H9 (cell line): Measurements from ENCODE around the gene LRRC61. TPM values are rescaled to one million over a fixed set of nuclear protein-coding genes. Genes with fewer than 3 reads are reported as not detected.
A peak's percentile ranks its signal among the peaks of the same experiment; 100 is the strongest.

Experiments
- DNase-seq: peaks from one replicate; pipeline ENCODE4 v3.0.0-alpha.2; 2017
- H2AFZ ChIP-seq: one replicate; pipeline ENCODE4 v1.6.1; 2013; ENCODE audit warnings: mild to moderate bottlenecking, low read length, control low read depth, moderate library complexity
- H2AK5ac ChIP-seq: 2 replicates; pipeline ENCODE4 v1.6.1; 2013; ENCODE audit warnings: low read length, control low read depth, mixed read lengths; ENCODE audit not compliant: insufficient read length
- H2BK120ac ChIP-seq: one replicate; pipeline ENCODE4 v1.6.1; 2013; ENCODE audit warnings: low read depth, mild to moderate bottlenecking, low read length, control low read depth, inconsistent platforms; ENCODE audit not compliant: poor library complexity, severe bottlenecking
- H2BK12ac ChIP-seq: 2 replicates; pipeline ENCODE4 v1.6.1; 2013; ENCODE audit warnings: low read length, control low read depth, mixed read lengths, low read depth; ENCODE audit not compliant: insufficient read length
- H2BK15ac ChIP-seq: 2 replicates; pipeline ENCODE4 v1.6.1; 2013; ENCODE audit warnings: low read depth, low read length, control low read depth
- H2BK20ac ChIP-seq: one replicate; pipeline ENCODE4 v1.6.1; 2013; ENCODE audit warnings: low read depth, mild to moderate bottlenecking, low read length, control low read depth, inconsistent platforms; ENCODE audit not compliant: poor library complexity, severe bottlenecking
- H2BK5ac ChIP-seq: 2 replicates; pipeline ENCODE4 v1.6.1; 2013; ENCODE audit warnings: low read length, control low read depth, mixed read lengths; ENCODE audit not compliant: insufficient read length
- H3K14ac ChIP-seq: 2 replicates; pipeline ENCODE4 v1.6.1; 2013; ENCODE audit warnings: low read length, control low read depth; ENCODE audit not compliant: insufficient read depth
- H3K18ac ChIP-seq: 2 replicates; pipeline ENCODE4 v1.6.1; 2013; ENCODE audit warnings: low read depth, mild to moderate bottlenecking, mixed read lengths, low read length, control low read depth; ENCODE audit not compliant: insufficient read length
- H3K23ac ChIP-seq: 2 replicates; pipeline ENCODE4 v1.6.1; 2013; ENCODE audit warnings: low read length, control low read depth, mixed read lengths, low read depth; ENCODE audit not compliant: insufficient read length
- H3K23me2 ChIP-seq: 2 replicates; pipeline ENCODE4 v1.6.1; 2013; ENCODE audit warnings: low read depth, mild to moderate bottlenecking, mixed read lengths, low read length, control low read depth; ENCODE audit not compliant: insufficient read length, poor library complexity, severe bottlenecking
- H3K27ac ChIP-seq: 2 replicates; pipeline ENCODE4 v1.5.1; 2013; ENCODE audit warnings: low read length, control low read depth, mixed read lengths, low read depth; ENCODE audit not compliant: insufficient read length
- H3K27me3 ChIP-seq: 2 replicates; pipeline ENCODE4 v1.6.1; 2013; ENCODE audit warnings: low read length, control low read depth, inconsistent platforms; ENCODE audit not compliant: insufficient read depth
- H3K4ac ChIP-seq: 2 replicates; pipeline ENCODE4 v1.6.1; 2013; ENCODE audit warnings: low read depth, mild to moderate bottlenecking, control low read depth, inconsistent platforms, low read length, moderate library complexity
- H3K4me1 ChIP-seq: 2 replicates; pipeline ENCODE4 v1.6.1; 2013; ENCODE audit warnings: low read length, control low read depth, inconsistent platforms; ENCODE audit not compliant: insufficient read depth
- H3K4me2 ChIP-seq: 2 replicates; pipeline ENCODE4 v1.6.1; 2013; ENCODE audit warnings: low read length, control low read depth, mixed read lengths; ENCODE audit not compliant: insufficient read length, insufficient read depth
- H3K56ac ChIP-seq: 2 replicates; pipeline ENCODE4 v1.6.1; 2013; ENCODE audit warnings: low read depth, mild to moderate bottlenecking, mixed read lengths, low read length, control low read depth; ENCODE audit not compliant: insufficient read length
- H3K79me1 ChIP-seq: 2 replicates; pipeline ENCODE4 v1.6.1; 2013; ENCODE audit warnings: low read depth, mild to moderate bottlenecking, moderate library complexity, low read length, control low read depth, inconsistent platforms; ENCODE audit not compliant: insufficient read depth, poor library complexity, severe bottlenecking
- H3K79me2 ChIP-seq: 2 replicates; pipeline ENCODE4 v1.6.1; 2013; ENCODE audit warnings: low read length, control low read depth, inconsistent platforms; ENCODE audit not compliant: insufficient read depth
- H3K9ac ChIP-seq: 2 replicates; pipeline ENCODE4 v1.6.1; 2013; ENCODE audit warnings: low read length, control low read depth, mixed read lengths; ENCODE audit not compliant: insufficient read length; ENCODE audit errors: extremely low read depth
- H3K9me3 ChIP-seq: one replicate; pipeline ENCODE4 v1.6.1; 2013; ENCODE audit warnings: low read depth, low read length, inconsistent platforms; ENCODE audit not compliant: control insufficient read depth
- H3T11ph ChIP-seq: one replicate; pipeline ENCODE4 v1.6.1; 2013; ENCODE audit warnings: mild to moderate bottlenecking, low read length, control low read depth, inconsistent platforms
- H4K20me1 ChIP-seq: one replicate; pipeline ENCODE4 v1.6.1; 2013; ENCODE audit not compliant: control insufficient read depth, insufficient read length, insufficient read depth
- H4K5ac ChIP-seq: 2 replicates; pipeline ENCODE4 v1.6.1; 2013; ENCODE audit warnings: low read depth, mild to moderate bottlenecking, mixed read lengths, low read length, control low read depth; ENCODE audit not compliant: insufficient read length
- H4K8ac ChIP-seq: replicated peaks from 2 replicates; pipeline ENCODE4 v1.6.1; 2013; ENCODE audit warnings: low read length, control low read depth, mixed read lengths, low read depth; ENCODE audit not compliant: insufficient read length
- H4K91ac ChIP-seq: 2 replicates; pipeline ENCODE4 v1.6.1; 2013; ENCODE audit warnings: low read depth, mild to moderate bottlenecking, moderate library complexity, mixed read lengths, low read length, control low read depth; ENCODE audit not compliant: insufficient read length
- H3K27ac Mint-ChIP-seq, 3 experiments: 2 replicates in 2 of 3; 3 replicates in 1 of 3; pipeline ENCODE4 v1.8.0; 2020 to 2021; ENCODE audit warnings: mixed read lengths in 3 of 3, mild to moderate bottlenecking in 1 of 3, moderate library complexity in 1 of 3
- H3K27me3 Mint-ChIP-seq: 2 replicates; pipeline ENCODE4 v1.8.0; 2021; ENCODE audit warnings: low read depth, mild to moderate bottlenecking, moderate library complexity, mixed read lengths
- H3K36me3 Mint-ChIP-seq, 3 experiments: 2 replicates in 2 of 3; 3 replicates in 1 of 3; pipeline ENCODE4 v1.8.0; 2020 to 2021; ENCODE audit warnings: low read depth in 3 of 3, mixed read lengths in 3 of 3; ENCODE audit not compliant: insufficient read depth in 1 of 3
- H3K4me1 Mint-ChIP-seq, 2 experiments: 2 replicates each; pipeline ENCODE4 v1.8.0; 2020; ENCODE audit warnings: mixed read lengths in 2 of 2
- H3K4me3 Mint-ChIP-seq, 2 experiments: 2 replicates in 1 of 2; 3 replicates in 1 of 2; pipeline ENCODE4 v1.8.0; 2020 to 2021; ENCODE audit warnings: mild to moderate bottlenecking in 2 of 2, mixed read lengths in 2 of 2, moderate library complexity in 1 of 2
- H3K9me3 Mint-ChIP-seq, 2 experiments: 2 replicates in 1 of 2; 3 replicates in 1 of 2; pipeline ENCODE4 v1.8.0; 2020; ENCODE audit warnings: mild to moderate bottlenecking in 2 of 2, mixed read lengths in 2 of 2, moderate library complexity in 1 of 2
- CTCF ChIP-seq: fragments of 200-600 bp; sonication (generic); conservative IDR thresholded peaks from 3 replicates; pipeline ENCODE4 v1.8.0; 2021; ENCODE audit warnings: antibody characterized with exemption, mild to moderate bottlenecking
- WGBS: extraction: QIAGEN DNeasy Blood & Tissue Kit; methylation state at CpG from one replicate; pipeline ENCODE4 v1.1.7; 2013; ENCODE audit warnings: missing lambda C conversion rate, low lambda C conversion rate, mixed read lengths; ENCODE audit not compliant: insufficient read length; ENCODE audit errors: extremely low coverage; 5-methylcytosine and 5-hydroxymethylcytosine counted together
- total RNA-seq: library from RNA; stranded (reverse); gene quantifications from 2 replicates; pipeline ENCODE4 v1.2.1, GENCODE V29; 2021

LRRC61 gene
- total RNA-seq, 1 experiment from 2014 or later = 24.4 TPM

DNA sequence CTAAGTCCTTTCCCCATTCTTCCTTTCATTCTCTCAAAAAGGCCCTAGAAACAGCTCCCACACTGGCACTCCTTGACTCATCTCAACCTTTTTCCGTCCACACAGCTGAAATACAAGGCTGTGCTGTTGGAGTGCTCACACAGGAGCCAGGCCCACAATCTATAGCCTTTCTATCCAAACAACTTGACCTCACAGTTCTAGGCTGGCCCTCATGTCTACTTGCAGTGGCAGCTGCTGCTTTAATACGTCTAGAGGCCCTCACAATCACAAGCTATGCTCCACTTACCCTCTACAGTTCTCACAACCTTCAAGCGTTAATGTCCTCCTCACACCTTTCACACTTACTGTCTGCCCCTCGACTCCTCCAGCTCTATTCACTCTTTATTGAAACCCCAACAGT is 12.0 kb upstream of the LRRC61 start:
- Histone ChIP-seq H3K56ac (no peak overlapping the region), H3T11ph (no peak overlapping the region), H3K9me3 (no peaks in the 10 kb centered on the region)

More for the DNA sequence above, 12.0 kb upstream of the LRRC61 start:
- Histone ChIP-seq H2BK120ac (no peak overlapping the region), H4K8ac (no peak overlapping the region), H2BK12ac (no peak overlapping the region), H3K23ac (no peak overlapping the region), H3K27me3 (peaks cover 12% of the 10 kb centered on the region; the same call in 1 of the 2 replicates), H2AFZ (no peak overlapping the region), H3K4ac (no peak overlapping the region), H2BK15ac (no peak overlapping the region), H2AK5ac (no peak overlapping the region), H2BK5ac (no peak overlapping the region), H4K91ac (no peak overlapping the region), H3K23me2 (no peaks in the 10 kb centered on the region), H3K9ac (no peak overlapping the region), H3K18ac (no peak overlapping the region), H2BK20ac (no peak overlapping the region), H3K27ac (no peak overlapping the region), H3K14ac (no peak overlapping the region), H3K4me1 (peaks cover 12% of the 10 kb centered on the region; the same call in 1 of the 2 replicates), H4K20me1 (no peaks in the 10 kb centered on the region), H3K79me1 (no peaks in the 10 kb centered on the region), H3K4me2 (no peak overlapping the region), H4K5ac (no peak overlapping the region), H3K79me2 (no peaks in the 10 kb centered on the region)
- Mint-ChIP-seq H3K9me3 (peaks cover 18 to 19% of the 10 kb centered on the region in 2 experiments), H3K27ac (no peak overlapping the region), H3K4me1 (peaks cover 17 to 22% of the 10 kb centered on the region in 2 experiments), H3K27me3 (peaks cover 18% of the 10 kb centered on the region), H3K4me3 (no peak overlapping the region), H3K36me3 (peaks cover 0 to 14% (median 14%) of the 10 kb centered on the region in 3 experiments; a peak in 5 of 7 replicates)
- TF ChIP-seq CTCF = no peak
- DNase-seq = peak; percentile 7
- WGBS = no CpG with 5 or more reads among the region's 4 CpGs
